A673 (cell line): ENCODE measurements around the gene CDC42BPA. TPM values are rescaled to one million over a fixed set of nuclear protein-coding genes. Genes with fewer than 3 reads are reported as not detected.

ENCODE experiments used
- Bru-seq: library from RNA; stranded (reverse); fragments of 400-500 nt; gene quantifications from one replicate; lab custom pipeline; 2021; lab: Mats Ljungman, UMichigan
- BruChase-seq, 2 experiments: library from RNA; stranded (reverse); fragments of 400-500 nt; gene quantifications; one replicate each; lab custom pipeline; 2021; lab: Mats Ljungman, UMichigan
- BruUV-seq: library from RNA; stranded (reverse); fragments of 400-500 nt; replicated peaks from 2 replicates; lab custom pipeline; 2021; lab: Mats Ljungman, UMichigan
- CTCF ChIA-PET: fragments of 300-600 bp; sonication (Branson Sonifier 250); formaldehyde crosslinking; loops from one replicate; lab custom pipeline; 2022; ENCODE audit warnings: antibody characterized with exemption; lab: Charles Lee
- POLR2A ChIA-PET: fragments of 300-600 bp; sonication (Branson Sonifier 250); formaldehyde crosslinking; loops from one replicate; lab custom pipeline; 2022; ENCODE audit warnings: antibody characterized with exemption; ENCODE audit not compliant: low non-redundant PET; lab: Charles Lee
- DNase-seq: peaks from one replicate; pipeline ENCODE4 v3.0.0-alpha.2; 2015; ENCODE audit warnings: low spot score
- H3K27ac ChIP-seq: fragments of 200-600 bp; sonication (generic); 2 replicates; pipeline ENCODE4 v1.5.1; 2016; ENCODE audit warnings: mixed run types, low read depth, mild to moderate bottlenecking, mixed read lengths, antibody characterized with exemption, low read length; ENCODE audit not compliant: poor library complexity, severe bottlenecking
- H3K27me3 ChIP-seq: fragments of 200-600 bp; sonication (generic); replicated peaks from 2 replicates; pipeline ENCODE4 v1.6.1; 2017; ENCODE audit warnings: mixed run types, low read depth, mild to moderate bottlenecking, mixed read lengths, antibody characterized with exemption, low read length; ENCODE audit not compliant: insufficient read depth, poor library complexity
- H3K36me3 ChIP-seq: fragments of 200-600 bp; sonication (generic); 2 replicates; pipeline ENCODE4 v1.6.1; 2016; ENCODE audit warnings: mixed run types, mild to moderate bottlenecking, mixed read lengths, antibody characterized with exemption, low read length; ENCODE audit not compliant: insufficient read depth, poor library complexity, severe bottlenecking
- H3K4me1 ChIP-seq: fragments of 200-600 bp; sonication (generic); 2 replicates; pipeline ENCODE4 v1.6.1; 2017; ENCODE audit warnings: mixed run types, mild to moderate bottlenecking, mixed read lengths, antibody characterized with exemption, low read length; ENCODE audit not compliant: insufficient read depth, poor library complexity, severe bottlenecking
- H3K4me3 ChIP-seq: fragments of 200-600 bp; sonication (generic); 2 replicates; pipeline ENCODE4 v1.5.1; 2016; ENCODE audit warnings: low read depth, mixed run types, mild to moderate bottlenecking, mixed read lengths, low read length; ENCODE audit not compliant: poor library complexity, severe bottlenecking
- H3K9me3 ChIP-seq: fragments of 200-600 bp; sonication (generic); 2 replicates; pipeline ENCODE4 v1.6.1; 2016; ENCODE audit warnings: mixed run types, low read depth, mild to moderate bottlenecking, mixed read lengths, antibody characterized with exemption, low read length; ENCODE audit not compliant: poor library complexity, severe bottlenecking
- CTCF ChIP-seq: fragments of 300-800, 200-600 bp; sonication (generic); conservative IDR thresholded peaks from 2 replicates; pipeline ENCODE4 v1.5.1; 2017; ENCODE audit warnings: low read depth, mild to moderate bottlenecking, antibody characterized with exemption, low read length, moderate library complexity, mixed read lengths
- EZH2 ChIP-seq: fragments of 200-600 bp; sonication (generic); IDR thresholded peaks from 2 replicates; pipeline ENCODE4 v1.6.1; 2017; ENCODE audit warnings: borderline replicate concordance, low read depth, mild to moderate bottlenecking, mixed read lengths, antibody characterized with exemption, low read length; ENCODE audit not compliant: poor library complexity, severe bottlenecking
- intact Hi-C: fragments of 100-400 bp; cut with micrococcal nuclease; formaldehyde crosslinking; loops from one replicate; pipeline ENCODE4 v1.10.0; 2022; ENCODE audit not compliant: unreplicated experiment
- long read RNA-seq: library from polyadenylated mRNA; stranded (forward); transcript quantifications from one replicate; pipeline ENCODE4 v2.0.0, GENCODE V29; 2022
- total RNA-seq: library from RNA; stranded (reverse); gene quantifications from 2 replicates; pipeline ENCODE4 v1.2.3, GENCODE V29; 2021

The CDC42BPA gene, protein sequence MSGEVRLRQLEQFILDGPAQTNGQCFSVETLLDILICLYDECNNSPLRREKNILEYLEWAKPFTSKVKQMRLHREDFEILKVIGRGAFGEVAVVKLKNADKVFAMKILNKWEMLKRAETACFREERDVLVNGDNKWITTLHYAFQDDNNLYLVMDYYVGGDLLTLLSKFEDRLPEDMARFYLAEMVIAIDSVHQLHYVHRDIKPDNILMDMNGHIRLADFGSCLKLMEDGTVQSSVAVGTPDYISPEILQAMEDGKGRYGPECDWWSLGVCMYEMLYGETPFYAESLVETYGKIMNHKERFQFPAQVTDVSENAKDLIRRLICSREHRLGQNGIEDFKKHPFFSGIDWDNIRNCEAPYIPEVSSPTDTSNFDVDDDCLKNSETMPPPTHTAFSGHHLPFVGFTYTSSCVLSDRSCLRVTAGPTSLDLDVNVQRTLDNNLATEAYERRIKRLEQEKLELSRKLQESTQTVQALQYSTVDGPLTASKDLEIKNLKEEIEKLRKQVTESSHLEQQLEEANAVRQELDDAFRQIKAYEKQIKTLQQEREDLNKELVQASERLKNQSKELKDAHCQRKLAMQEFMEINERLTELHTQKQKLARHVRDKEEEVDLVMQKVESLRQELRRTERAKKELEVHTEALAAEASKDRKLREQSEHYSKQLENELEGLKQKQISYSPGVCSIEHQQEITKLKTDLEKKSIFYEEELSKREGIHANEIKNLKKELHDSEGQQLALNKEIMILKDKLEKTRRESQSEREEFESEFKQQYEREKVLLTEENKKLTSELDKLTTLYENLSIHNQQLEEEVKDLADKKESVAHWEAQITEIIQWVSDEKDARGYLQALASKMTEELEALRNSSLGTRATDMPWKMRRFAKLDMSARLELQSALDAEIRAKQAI (N-terminal part only)
- total RNA-seq (21.0 and 21.7 TPM in 2 replicates), Bru-seq, nascent RNA (percentile 81 among the genes with signal in this experiment), BruChase-seq, experiment 1, labeled RNA remaining after a 2-hour chase (percentile 70 among the genes with signal in this experiment), BruChase-seq, experiment 2, labeled RNA remaining after a 6-hour chase (percentile 71 among the genes with signal in this experiment)
- long read RNA-seq, partial matches to known transcripts, result 0 of 1 reads
- long read RNA-seq, other reads (novel, unspliced or antisense), result 1 of 1 reads

DNA sequence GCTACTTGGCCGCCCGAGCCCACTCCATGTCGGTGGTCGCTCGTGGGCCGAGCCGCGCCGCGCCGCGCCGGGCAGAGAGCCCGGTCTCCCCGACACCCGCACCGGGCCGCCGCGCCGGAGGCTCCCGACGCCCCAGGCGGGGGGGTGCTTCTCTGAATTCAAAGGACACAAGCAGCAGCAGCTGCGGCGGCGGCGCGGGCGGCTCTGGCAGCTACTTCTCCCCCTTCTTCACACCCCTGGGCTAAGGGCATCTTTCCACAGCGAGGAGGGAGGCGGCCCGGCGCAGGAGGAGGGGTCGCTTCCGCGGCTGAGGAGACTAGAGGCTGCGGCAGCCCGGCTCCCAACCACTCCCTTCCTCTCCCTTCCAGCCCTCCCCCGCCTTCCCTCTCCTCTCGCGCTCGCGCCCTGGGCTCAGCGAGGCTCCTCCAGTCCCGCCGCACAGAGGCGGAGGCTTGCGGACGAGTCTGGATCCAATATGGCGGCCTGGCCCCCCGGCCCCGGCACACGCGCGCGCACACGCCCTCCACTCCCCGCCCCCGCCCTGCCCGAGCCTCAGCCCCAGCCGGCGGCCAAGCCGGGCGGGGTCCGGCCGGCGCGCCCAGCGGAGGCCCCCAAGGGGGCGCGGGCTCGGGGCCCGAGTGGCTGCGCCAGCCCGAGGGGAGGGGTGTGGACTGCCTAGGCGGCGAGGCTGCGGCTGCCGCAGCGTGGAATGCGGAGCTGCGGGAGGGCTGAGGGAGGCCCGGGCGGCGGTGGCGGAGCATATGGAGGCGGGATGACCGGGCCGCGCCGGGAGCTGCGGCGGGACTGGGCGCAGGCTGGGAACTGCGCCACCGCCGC, at the start of gene CDC42BPA:
Gene CDC42BPA, minus strand, starts transcription at position 477 of the 837 bp plus-strand sequence. CDS start 1,310 bp downstream, outside the sequence.
- no TSS peak for BruUV-seq
- POLR2A ChIA-PET, result no interaction called here
- intact Hi-C loops, result loop anchor here (5.0 to 10.0 kb wide), 2 partner anchors 81 to 117 kb away; no protein-coding TSS in a partner anchor
- Histone ChIP-seq H3K27me3 (peaks cover 21% of the 10 kb centered on the region), H3K4me1 (peaks cover 11% of the 10 kb centered on the region), H3K27ac (peak within 1 kb of the TSS; percentile 92), H3K4me3 (peak within 1 kb of the TSS; percentile 90), H3K9me3 (no peaks in the 10 kb centered on the region), H3K36me3 (no peaks in the 10 kb centered on the region)
- TF ChIP-seq CTCF (no peak), EZH2 (no peak)
- CTCF ChIA-PET, result no interaction called here
- peak; percentile 96 for DNase-seq

- peaks cover 78% of the 10 kb centered on the region for H3K27me3 ChIP-seq
- no TSS peak for BruUV-seq
- ChIA-PET CTCF (no interaction called here), POLR2A (no interaction called here)
- no peaks in the 10 kb centered on the region for H3K36me3 ChIP-seq
- no peak for DNase-seq
- H3K27ac ChIP-seq, result no peak overlapping the region
- no peaks in the 10 kb centered on the region for H3K4me1 ChIP-seq
- TF ChIP-seq EZH2, result no peak
- no peak for TF ChIP-seq CTCF
- H3K9me3 ChIP-seq, result no peaks in the 10 kb centered on the region
- H3K4me3 ChIP-seq, result no peak overlapping the region
- intact Hi-C loops, result no loop called here
These were observed 49.7 kb upstream of the CDC42BPA start for GRCh38 chr1:227368009-227368408.
